H1 (cell line): ENCODE data around the gene KLHL3.

Experiments
- CHD1 ChIP-seq: IDR thresholded peaks from 2 replicates; pipeline ENCODE4 v1.6.1; 2012; ENCODE audit warnings: low read depth, low read length, improper control_type of control experiment
- TF ChIP-seq, protein P1 (sequence below), 3 experiments: IDR thresholded peaks; 1 replicate in 2 of 3; 2 replicates in 1 of 3; pipeline versions ENCODE4 v1.5.1 to v1.6.1; 2011; ENCODE audit warnings: low read length in 3 of 3, mild to moderate bottlenecking in 3 of 3, inconsistent platforms in 2 of 3, low read depth in 1 of 3, moderate library complexity in 1 of 3; ENCODE audit not compliant: insufficient read depth in 1 of 3; ENCODE audit errors: control extremely low read depth in 1 of 3

DNA sequence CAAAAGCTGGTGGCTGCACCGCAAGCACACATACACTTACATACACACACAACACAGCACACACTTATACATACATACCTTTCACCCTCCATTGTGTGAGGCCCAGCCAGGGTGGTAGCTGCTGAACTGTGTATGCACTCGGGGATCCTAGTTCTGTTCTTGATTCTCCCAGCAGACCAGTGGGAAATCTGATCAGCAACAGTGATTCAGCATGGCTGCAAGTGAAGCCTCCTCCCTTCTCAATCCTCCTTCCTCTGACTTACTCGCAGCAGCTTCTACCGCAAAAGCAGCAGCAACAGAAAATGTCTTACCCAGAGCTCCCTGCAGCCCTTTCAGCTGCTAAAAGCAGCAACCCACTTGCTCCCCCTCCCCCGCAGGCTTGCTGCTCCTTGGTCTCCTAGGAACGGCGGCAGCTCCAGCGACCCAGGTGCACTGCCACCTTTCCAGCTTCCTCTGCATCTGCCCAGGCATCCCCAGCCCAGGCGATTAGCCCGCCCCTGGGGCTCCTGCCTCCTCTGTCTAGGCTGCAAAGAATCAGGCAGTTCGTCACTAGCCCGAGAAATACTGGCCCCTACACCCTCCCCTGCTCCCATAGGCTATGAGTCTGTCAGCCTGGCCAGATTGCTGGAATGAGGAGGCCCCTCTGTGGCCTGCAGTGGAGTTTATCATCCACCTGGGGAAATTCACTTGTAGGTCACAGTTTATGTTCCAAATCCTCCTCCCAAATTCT is at the start of gene KLHL3:
- no peak for TF ChIP-seq CHD1
- TF ChIP-seq, protein P1, sequence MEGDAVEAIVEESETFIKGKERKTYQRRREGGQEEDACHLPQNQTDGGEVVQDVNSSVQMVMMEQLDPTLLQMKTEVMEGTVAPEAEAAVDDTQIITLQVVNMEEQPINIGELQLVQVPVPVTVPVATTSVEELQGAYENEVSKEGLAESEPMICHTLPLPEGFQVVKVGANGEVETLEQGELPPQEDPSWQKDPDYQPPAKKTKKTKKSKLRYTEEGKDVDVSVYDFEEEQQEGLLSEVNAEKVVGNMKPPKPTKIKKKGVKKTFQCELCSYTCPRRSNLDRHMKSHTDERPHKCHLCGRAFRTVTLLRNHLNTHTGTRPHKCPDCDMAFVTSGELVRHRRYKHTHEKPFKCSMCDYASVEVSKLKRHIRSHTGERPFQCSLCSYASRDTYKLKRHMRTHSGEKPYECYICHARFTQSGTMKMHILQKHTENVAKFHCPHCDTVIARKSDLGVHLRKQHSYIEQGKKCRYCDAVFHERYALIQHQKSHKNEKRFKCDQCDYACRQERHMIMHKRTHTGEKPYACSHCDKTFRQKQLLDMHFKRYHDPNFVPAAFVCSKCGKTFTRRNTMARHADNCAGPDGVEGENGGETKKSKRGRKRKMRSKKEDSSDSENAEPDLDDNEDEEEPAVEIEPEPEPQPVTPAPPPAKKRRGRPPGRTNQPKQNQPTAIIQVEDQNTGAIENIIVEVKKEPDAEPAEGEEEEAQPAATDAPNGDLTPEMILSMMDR (IDR thresholded peaks at IDR 0.05; ENCODE audit: control extremely low read depth in 1 of 3, insufficient read depth in 1 of 3, low read depth in 1 of 3, low read length in 3 of 3) = peak; percentile 38 to 60 (median 39)
